Right atrium auricular region (tissue), 2 donors: ENCODE results near the gene TTC1. TPM values are rescaled to one million over a fixed set of nuclear protein-coding genes. Genes with fewer than 3 reads are reported as not detected.
A peak's percentile ranks its signal among the peaks of the same experiment; 100 is the strongest.

Source experiments
- DNase-seq: peaks from one replicate; pipeline ENCODE4 v3.0.0-alpha.2; 2019; ENCODE audit warnings: low spot score
- H3K27ac ChIP-seq, 2 donors: fragments of 200-600 bp; sonication (generic); 1 replicate in 1 of 2; 2 replicates in 1 of 2; pipeline ENCODE4 v1.5.1; 2016 to 2019
- H3K27me3 ChIP-seq, 2 donors: fragments of 200-600 bp; sonication (generic); one replicate each; pipeline versions ENCODE4 v1.5.1 to v1.6.0; 2017 to 2019
- H3K36me3 ChIP-seq: fragments of 200-600 bp; sonication (generic); one replicate; pipeline ENCODE4 v1.5.1; 2016
- H3K4me1 ChIP-seq, 2 donors: fragments of 200-600 bp; sonication (generic); one replicate each; pipeline versions ENCODE4 v1.5.1 to v1.6.0; 2017 to 2019
- H3K4me3 ChIP-seq, 2 donors: fragments of 200-600 bp; sonication (generic); 1 replicate in 1 of 2; 2 replicates in 1 of 2; pipeline ENCODE4 v1.5.1; 2017 to 2019; ENCODE audit warnings: mild to moderate bottlenecking in 1 of 2, moderate library complexity in 1 of 2
- H3K9me3 ChIP-seq, 2 donors: fragments of 200-600 bp; sonication (generic); one replicate each; pipeline ENCODE4 v1.5.1; 2019
- total RNA-seq, 2 donors: library from RNA; depleted of rRNA; stranded (reverse); fragments of >200 nt; gene quantifications; one replicate each; pipeline ENCODE4 v1.1.0, GENCODE V29; 2016
- TF ChIP-seq, protein P1 (sequence below), 2 donors: fragments of 200-600 bp; sonication (generic); IDR thresholded peaks; one replicate each; pipeline ENCODE4 v1.5.1; 2019; ENCODE audit warnings: antibody characterized with exemption in 2 of 2

Gene TTC1
- total RNA-seq, 2 donors from 2014 or later, result 51.2 to 77.0 TPM

DNA sequence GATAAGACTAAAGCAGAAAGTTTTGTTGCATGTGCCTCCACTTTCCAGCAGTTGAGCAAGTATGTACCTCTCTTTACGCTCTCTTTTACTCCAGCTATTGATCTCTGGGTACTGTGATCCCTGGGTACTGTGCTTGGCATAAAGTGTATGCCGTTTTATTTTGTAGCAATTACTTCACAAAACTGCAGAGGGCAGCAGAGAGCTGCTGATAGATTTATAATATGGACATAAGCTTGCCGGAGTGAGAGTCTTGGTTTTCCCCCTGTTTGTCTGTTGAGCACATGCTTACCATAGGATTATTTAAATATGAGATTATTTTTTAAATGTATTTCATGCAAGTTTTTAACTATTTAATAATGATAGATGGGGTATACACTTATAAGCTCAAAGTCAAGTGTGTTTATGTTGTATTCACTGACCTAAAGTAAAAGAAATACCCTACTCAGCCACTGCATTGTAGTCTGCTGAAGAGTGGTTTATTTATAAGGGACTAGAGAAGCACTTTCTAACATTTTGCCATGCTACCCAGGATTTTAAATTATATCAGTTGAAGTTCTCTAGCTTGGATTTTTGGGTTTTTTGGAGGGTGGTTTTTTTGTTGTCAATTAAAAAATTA lies 13.0 kb downstream of the TTC1 start:
- H3K36me3 ChIP-seq, result peaks cover 10% of the 10 kb centered on the region
- no peaks in the 10 kb centered on the region for H3K4me1 ChIP-seq
- H3K27me3 ChIP-seq, result no peaks in the 10 kb centered on the region
- H3K4me3 ChIP-seq, result no peak overlapping the region
- DNase-seq, result peak; percentile 64
- H3K27ac ChIP-seq, result no peak overlapping the region
- TF ChIP-seq, protein P1, sequence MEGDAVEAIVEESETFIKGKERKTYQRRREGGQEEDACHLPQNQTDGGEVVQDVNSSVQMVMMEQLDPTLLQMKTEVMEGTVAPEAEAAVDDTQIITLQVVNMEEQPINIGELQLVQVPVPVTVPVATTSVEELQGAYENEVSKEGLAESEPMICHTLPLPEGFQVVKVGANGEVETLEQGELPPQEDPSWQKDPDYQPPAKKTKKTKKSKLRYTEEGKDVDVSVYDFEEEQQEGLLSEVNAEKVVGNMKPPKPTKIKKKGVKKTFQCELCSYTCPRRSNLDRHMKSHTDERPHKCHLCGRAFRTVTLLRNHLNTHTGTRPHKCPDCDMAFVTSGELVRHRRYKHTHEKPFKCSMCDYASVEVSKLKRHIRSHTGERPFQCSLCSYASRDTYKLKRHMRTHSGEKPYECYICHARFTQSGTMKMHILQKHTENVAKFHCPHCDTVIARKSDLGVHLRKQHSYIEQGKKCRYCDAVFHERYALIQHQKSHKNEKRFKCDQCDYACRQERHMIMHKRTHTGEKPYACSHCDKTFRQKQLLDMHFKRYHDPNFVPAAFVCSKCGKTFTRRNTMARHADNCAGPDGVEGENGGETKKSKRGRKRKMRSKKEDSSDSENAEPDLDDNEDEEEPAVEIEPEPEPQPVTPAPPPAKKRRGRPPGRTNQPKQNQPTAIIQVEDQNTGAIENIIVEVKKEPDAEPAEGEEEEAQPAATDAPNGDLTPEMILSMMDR (IDR thresholded peaks at IDR 0.05), result peak; percentile 66 to 88
- no peaks in the 10 kb centered on the region for H3K9me3 ChIP-seq

DNA sequence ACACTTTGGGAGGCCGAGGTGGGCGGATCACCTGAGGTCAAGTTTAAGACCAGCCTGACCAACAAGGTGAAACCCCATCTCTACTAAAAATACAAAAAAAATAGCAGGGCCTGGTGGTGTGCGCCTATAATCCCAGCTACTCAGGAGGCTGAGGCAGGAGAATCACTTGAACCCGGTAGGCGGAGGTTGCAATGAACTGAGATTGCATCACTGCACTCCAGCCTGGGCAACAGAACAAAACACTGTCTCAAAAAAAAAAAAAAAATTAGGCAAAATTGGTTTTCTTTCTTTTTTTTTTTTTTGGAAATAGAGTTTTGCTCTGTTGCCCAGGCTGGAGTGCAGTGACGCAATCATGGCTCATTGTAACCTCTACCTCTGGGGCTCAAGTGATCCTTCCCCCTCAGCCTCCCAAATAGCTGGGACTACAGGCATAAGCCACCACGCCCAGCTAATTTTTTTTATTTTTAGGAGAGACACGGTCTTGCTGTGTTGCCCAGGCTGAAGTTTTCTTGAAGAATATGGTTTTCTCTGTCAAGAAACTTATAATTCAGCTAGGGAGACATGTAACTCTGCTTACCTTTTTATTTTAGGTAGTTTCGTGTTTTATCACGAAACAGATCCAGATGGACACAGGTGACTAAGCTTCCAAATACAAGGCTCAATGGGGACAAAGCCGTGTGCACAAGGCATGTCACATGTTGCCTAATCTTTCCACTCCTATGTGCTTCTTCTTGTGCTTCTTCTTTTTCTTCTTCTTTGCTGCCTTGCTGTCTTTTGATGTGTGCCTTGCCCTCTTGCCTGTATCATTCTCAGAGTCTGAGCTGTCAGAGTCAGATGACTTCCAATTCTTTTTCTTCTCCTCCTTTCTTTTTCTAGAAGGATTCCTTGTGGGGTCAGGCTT lies 14.3 kb downstream of the TTC1 start:
- H3K27me3 ChIP-seq, result no peaks in the 10 kb centered on the region
- H3K36me3 ChIP-seq, result peaks cover 10% of the 10 kb centered on the region
- H3K4me1 ChIP-seq, result no peaks in the 10 kb centered on the region
- no peak for DNase-seq
- TF ChIP-seq, protein P1 (IDR thresholded peaks at IDR 0.05), result no peak
- H3K9me3 ChIP-seq, result no peaks in the 10 kb centered on the region
- peak overlapping the region in 1 of 2 donors; percentile 60 for H3K27ac ChIP-seq
- no peak overlapping the region for H3K4me3 ChIP-seq

DNA sequence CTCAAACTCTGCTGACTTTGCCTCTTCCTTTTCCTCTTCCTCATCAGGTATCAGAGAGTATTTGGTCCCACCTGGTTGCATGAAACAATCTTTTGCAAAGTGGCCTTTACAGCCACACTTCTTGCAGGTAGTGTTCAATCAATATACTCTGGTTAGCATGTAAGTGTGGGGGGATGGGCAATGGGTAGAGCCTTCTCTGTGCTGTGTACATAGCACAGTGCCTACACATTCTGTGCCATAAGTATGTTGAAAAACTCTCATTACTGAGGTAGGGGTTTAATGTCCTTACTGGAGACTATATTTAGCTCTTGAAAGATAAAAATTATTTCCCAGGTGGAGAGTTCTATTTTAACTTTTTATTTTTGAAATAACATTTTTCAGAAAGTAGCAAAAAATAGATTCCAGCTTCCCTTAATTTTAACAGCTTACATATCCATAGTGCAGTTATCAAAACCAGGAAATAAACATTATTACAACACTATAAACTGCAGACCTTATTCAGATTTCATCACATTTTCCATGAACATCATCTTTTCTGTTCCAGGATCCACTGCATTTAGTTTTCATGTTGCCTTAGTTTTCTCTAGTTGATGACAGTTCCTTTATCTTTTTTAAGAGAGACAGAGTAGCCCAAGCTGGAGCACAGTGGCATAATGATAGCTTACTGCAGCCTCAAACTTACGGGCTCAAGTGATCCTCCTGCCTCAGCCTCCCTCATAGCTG lies 15.1 kb downstream of the TTC1 start:
- TF ChIP-seq, protein P1 (IDR thresholded peaks at IDR 0.05), result no peak
- Histone ChIP-seq H3K27me3 (no peaks in the 10 kb centered on the region), H3K4me1 (no peaks in the 10 kb centered on the region), H3K9me3 (no peaks in the 10 kb centered on the region), H3K27ac (peak overlapping the region in 1 of 2 donors; percentile 60), H3K4me3 (no peak overlapping the region), H3K36me3 (peaks cover 10% of the 10 kb centered on the region)
- no peak for DNase-seq

DNA sequence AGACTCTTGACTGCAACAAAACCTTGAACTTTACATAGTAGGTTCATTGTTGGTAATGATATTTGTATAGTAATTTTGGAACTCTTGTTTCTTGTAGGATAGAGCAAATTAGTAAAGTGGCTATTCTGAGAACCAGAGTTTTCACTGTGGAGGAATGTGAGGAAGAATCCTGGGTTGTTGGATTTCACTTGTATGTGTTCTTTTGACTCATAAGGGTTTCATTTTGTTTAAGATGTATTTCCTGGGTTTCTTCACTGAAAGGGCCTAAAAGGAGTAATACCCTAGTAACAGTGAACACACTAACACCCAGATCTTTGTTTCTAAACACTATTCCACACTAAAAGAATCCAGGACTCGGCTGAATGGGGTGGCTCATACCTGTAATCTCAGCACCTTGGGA lies 20.1 kb downstream of the TTC1 start:
- H3K4me3 ChIP-seq, result no peak overlapping the region
- no peak overlapping the region for H3K27ac ChIP-seq
- H3K9me3 ChIP-seq, result no peaks in the 10 kb centered on the region
- H3K4me1 ChIP-seq, result peaks cover 0 to 18% of the 10 kb centered on the region in 2 donors
- DNase-seq, result no peak
- H3K36me3 ChIP-seq, result peaks cover 10% of the 10 kb centered on the region
- TF ChIP-seq, protein P1 (IDR thresholded peaks at IDR 0.05), result no peak
- no peaks in the 10 kb centered on the region for H3K27me3 ChIP-seq

DNA sequence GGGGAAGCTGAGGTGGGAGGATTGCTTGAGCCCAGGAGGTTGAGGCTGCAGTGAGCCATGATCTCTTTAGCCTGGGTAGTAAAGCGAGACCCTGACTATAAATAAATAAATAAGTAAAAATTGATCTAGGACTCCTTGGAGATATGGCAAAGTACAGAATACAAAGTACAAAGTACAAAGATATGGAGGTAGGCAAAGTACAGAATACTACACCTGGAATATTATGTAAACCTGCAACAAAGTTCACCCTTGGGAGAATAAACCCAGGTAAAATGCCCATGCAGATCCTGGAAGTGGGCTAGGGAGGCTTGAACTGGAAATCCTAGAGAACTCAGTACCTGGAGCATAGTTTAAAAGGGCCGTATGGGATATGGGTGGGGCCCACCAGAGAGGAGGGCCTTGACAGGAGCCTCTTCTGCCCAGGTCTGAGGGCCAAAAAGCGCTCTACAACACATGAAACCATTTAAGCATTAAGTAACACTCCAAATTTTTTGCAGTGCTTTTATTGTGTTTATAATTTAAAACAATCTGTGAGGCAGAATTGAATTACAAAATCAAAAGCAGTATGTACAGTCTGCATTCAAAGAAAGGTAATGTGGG lies 20.7 kb downstream of the TTC1 start:
- no peaks in the 10 kb centered on the region for H3K9me3 ChIP-seq
- no peak overlapping the region for H3K27ac ChIP-seq
- H3K4me3 ChIP-seq, result no peak overlapping the region
- TF ChIP-seq, protein P1 (IDR thresholded peaks at IDR 0.05), result no peak
- H3K4me1 ChIP-seq, result peaks cover 0 to 18% of the 10 kb centered on the region in 2 donors
- no peaks in the 10 kb centered on the region for H3K27me3 ChIP-seq
- peaks cover 8% of the 10 kb centered on the region for H3K36me3 ChIP-seq
- no peak for DNase-seq
